IMR-90 (cell line): ENCODE data around the gene HNRNPUL1. TPM values are rescaled to one million over a fixed set of nuclear protein-coding genes. Genes with fewer than 3 reads are reported as not detected.

Experiments
- ATAC-seq: fragments of 200-7000 bp; cut with Tn5 transposase; 2 replicates; pipeline ENCODE4 v1.9.1; 2020; ENCODE audit warnings: low read depth, mild to moderate bottlenecking, moderate library complexity
- BruUV-seq: library from RNA; stranded (reverse); fragments of 400-500 nt; replicated peaks from 2 replicates; lab custom pipeline; 2021; lab: Mats Ljungman, UMichigan
- CTCF ChIA-PET: fragments of 300-600 bp; formaldehyde crosslinking; extraction: SDS; loops from one replicate; lab custom pipeline; 2021; ENCODE audit warnings: antibody characterized with exemption; lab: Yijun Ruan, JAX
- POLR2A ChIA-PET: fragments of 300-600 bp; sonication (Branson Sonifier 250); formaldehyde crosslinking; loops from one replicate; lab custom pipeline; 2022; ENCODE audit warnings: antibody characterized with exemption; ENCODE audit not compliant: unreplicated experiment; lab: Charles Lee
- DNase-seq: peaks from one replicate; pipeline ENCODE4 v3.0.0; 2013
- H2AFZ ChIP-seq: replicated peaks from 2 replicates; pipeline ENCODE3; 2013; ENCODE audit warnings: low read length, mild to moderate bottlenecking; ENCODE audit not compliant: poor library complexity
- H2AK5ac ChIP-seq: 2 replicates; pipeline ENCODE4 v1.6.1; 2013; ENCODE audit warnings: low read depth, low read length, inconsistent platforms
- H2AK9ac ChIP-seq: replicated peaks from 2 replicates; pipeline ENCODE3; 2013; ENCODE audit warnings: mild to moderate bottlenecking, low read depth, low read length, moderate library complexity; ENCODE audit not compliant: poor library complexity
- H2BK120ac ChIP-seq: 2 replicates; pipeline ENCODE4 v1.6.1; 2013; ENCODE audit warnings: low read depth, low read length, inconsistent platforms
- H2BK15ac ChIP-seq: 3 replicates; pipeline ENCODE4 v1.6.1; 2013; ENCODE audit warnings: low read depth, low read length, inconsistent platforms
- H2BK20ac ChIP-seq: 2 replicates; pipeline ENCODE4 v1.6.1; 2013; ENCODE audit warnings: low read depth, mild to moderate bottlenecking, inconsistent platforms, low read length, moderate library complexity
- H2BK5ac ChIP-seq: 2 replicates; pipeline ENCODE4 v1.6.1; 2013; ENCODE audit warnings: mild to moderate bottlenecking, low read depth, low read length, inconsistent platforms; ENCODE audit not compliant: poor library complexity, severe bottlenecking
- H3K14ac ChIP-seq: replicated peaks from 2 replicates; pipeline ENCODE4 v1.6.1; 2013; ENCODE audit warnings: low read depth, low read length, inconsistent platforms
- H3K18ac ChIP-seq: 2 replicates; pipeline ENCODE4 v1.6.1; 2013; ENCODE audit warnings: low read depth, low read length, control low read depth
- H3K23ac ChIP-seq: 2 replicates; pipeline ENCODE4 v1.6.1; 2013; ENCODE audit warnings: low read depth, low read length, inconsistent platforms
- H3K27ac ChIP-seq: 2 replicates; pipeline ENCODE4 v1.5.1; 2013; ENCODE audit warnings: mild to moderate bottlenecking, control low read depth, low read length; ENCODE audit not compliant: insufficient read depth
- H3K27me3 ChIP-seq: 2 replicates; pipeline ENCODE4 v1.6.1; 2013; ENCODE audit warnings: low read length; ENCODE audit not compliant: control insufficient read depth, insufficient read depth
- H3K36me3 ChIP-seq: 2 replicates; pipeline ENCODE4 v1.6.1; 2013; ENCODE audit warnings: low read length, mixed read lengths; ENCODE audit not compliant: control insufficient read depth, insufficient read depth
- H3K4ac ChIP-seq: 2 replicates; pipeline ENCODE4 v1.6.1; 2013; ENCODE audit warnings: low read depth, low read length, inconsistent platforms
- H3K4me1 ChIP-seq: 2 replicates; pipeline ENCODE4 v1.6.1; 2013; ENCODE audit warnings: low read length, mixed read lengths; ENCODE audit not compliant: control insufficient read depth, insufficient read depth
- H3K4me2 ChIP-seq: 2 replicates; pipeline ENCODE4 v1.6.1; 2013; ENCODE audit warnings: low read depth, mild to moderate bottlenecking, control low read depth, low read length, moderate library complexity
- H3K4me3 ChIP-seq: 2 replicates; pipeline ENCODE4 v1.5.1; 2013; ENCODE audit warnings: low read depth, mild to moderate bottlenecking, control low read depth, low read length, moderate library complexity; ENCODE audit not compliant: insufficient read depth
- H3K56ac ChIP-seq: 2 replicates; pipeline ENCODE4 v1.6.1; 2013; ENCODE audit warnings: low read length, inconsistent platforms; ENCODE audit not compliant: insufficient read depth; ENCODE audit errors: extremely low read depth
- H3K79me1 ChIP-seq, 2 experiments: 2 replicates each; pipeline ENCODE4 v1.6.1; 2013; ENCODE audit warnings: low read length in 2 of 2, inconsistent platforms in 1 of 2, low read depth in 1 of 2
- H3K9ac ChIP-seq: 2 replicates; pipeline ENCODE4 v1.6.1; 2013; ENCODE audit warnings: low read depth, low read length, control low read depth
- H3K9me1 ChIP-seq: 2 replicates; pipeline ENCODE4 v1.6.1; 2013; ENCODE audit warnings: low read length, inconsistent platforms; ENCODE audit not compliant: insufficient read depth
- H3K9me3 ChIP-seq: 2 replicates; pipeline ENCODE4 v1.6.1; 2013; ENCODE audit warnings: low read length; ENCODE audit not compliant: control insufficient read depth, insufficient read depth
- H4K20me1 ChIP-seq: 2 replicates; pipeline ENCODE4 v1.6.1; 2013; ENCODE audit warnings: low read length, inconsistent platforms; ENCODE audit not compliant: insufficient read depth
- H4K5ac ChIP-seq: 2 replicates; pipeline ENCODE4 v1.6.1; 2013; ENCODE audit warnings: mild to moderate bottlenecking, low read depth, low read length, control low read depth
- H4K8ac ChIP-seq, 2 experiments: 2 replicates each; pipeline ENCODE4 v1.6.1; 2013; ENCODE audit warnings: low read depth in 2 of 2, low read length in 2 of 2, control low read depth in 1 of 2, inconsistent platforms in 1 of 2
- H4K91ac ChIP-seq: 2 replicates; pipeline ENCODE4 v1.6.1; 2013; ENCODE audit warnings: low read depth, low read length, inconsistent platforms; ENCODE audit not compliant: insufficient read depth
- CTCF ChIP-seq: conservative IDR thresholded peaks from 2 replicates; pipeline ENCODE4 v1.5.1; 2012; ENCODE audit warnings: mild to moderate bottlenecking, low read depth, low read length, improper control_type of control experiment
- FOS ChIP-seq: fragments of 150-350 bp; IDR thresholded peaks from 2 replicates; pipeline ENCODE4 v1.6.1; 2016; ENCODE audit warnings: low read depth, low read length
- MAFK ChIP-seq: IDR thresholded peaks from 2 replicates; pipeline ENCODE4 v1.6.1; 2012; ENCODE audit warnings: low read depth, low read length, improper control_type of control experiment
- MAZ ChIP-seq: IDR thresholded peaks from 2 replicates; pipeline ENCODE4 v1.6.1; 2012; ENCODE audit warnings: low read depth, mild to moderate bottlenecking, low read length, improper control_type of control experiment, moderate library complexity, borderline replicate concordance
- RAD21 ChIP-seq: IDR thresholded peaks from 2 replicates; pipeline ENCODE4 v1.6.1; 2012; ENCODE audit warnings: low read length, improper control_type of control experiment
- RCOR1 ChIP-seq: IDR thresholded peaks from 2 replicates; pipeline ENCODE4 v1.6.1; 2012; ENCODE audit warnings: mild to moderate bottlenecking, low read length, improper control_type of control experiment; ENCODE audit not compliant: insufficient replicate concordance
- RFX5 ChIP-seq: IDR thresholded peaks from 2 replicates; pipeline ENCODE4 v1.8.0; 2012; ENCODE audit warnings: low read depth, mild to moderate bottlenecking, low read length, moderate library complexity
- SMC3 ChIP-seq: fragments of 150-350 bp; IDR thresholded peaks from 2 replicates; pipeline ENCODE4 v1.6.1; 2016; ENCODE audit warnings: low read depth, mild to moderate bottlenecking, antibody characterized with exemption, low read length, moderate library complexity
- WGBS, 2 experiments: methylation state at CpG; one replicate each; pipeline versions ENCODE4 v1.1.5 to v1.1.7; 2013; ENCODE audit warnings: missing lambda C conversion rate in 2 of 2; ENCODE audit not compliant: insufficient read length in 1 of 2; ENCODE audit errors: extremely low coverage in 2 of 2; 5-methylcytosine and 5-hydroxymethylcytosine counted together
- dilution Hi-C: fragments of 300-500 bp; cut with HindIII; formaldehyde crosslinking; loops from one replicate; pipeline ENCODE4 v1.14.3; 2018; ENCODE audit warnings: low sequenced_read_pairs; ENCODE audit not compliant: unreplicated experiment
- in situ Hi-C: fragments of 300-500 bp; cut with MboI; formaldehyde crosslinking; loops from 3 replicates; pipeline ENCODE4 v1.14.3; 2019; ENCODE audit warnings: low sequenced_read_pairs, inconsistent platforms, mixed read lengths
- intact Hi-C: fragments of 100-400 bp; cut with micrococcal nuclease; formaldehyde crosslinking; loops from 2 replicates; pipeline ENCODE4 v1.10.0; 2022
- polyA plus RNA-seq, 3 experiments: library from polyadenylated mRNA; depleted of rRNA; stranded (reverse); fragments of >200 nt; gene quantifications; 2 replicates each; pipeline ENCODE4 v1.2.3, GENCODE V29; 2012; ENCODE audit warnings: low replicate concordance in 1 of 3
- total RNA-seq: library from RNA; depleted of rRNA; stranded (reverse); fragments of >200 nt; gene quantifications from 2 replicates; pipeline ENCODE4 v1.2.3, GENCODE V29; 2012
- TF ChIP-seq, protein P1 (sequence below): fragments of 150-350 bp; IDR thresholded peaks from 2 replicates; pipeline ENCODE4 v1.6.1; 2016; ENCODE audit warnings: low read depth, mild to moderate bottlenecking, low read length, moderate library complexity, borderline replicate concordance
- TF ChIP-seq, protein P2 (sequence below): fragments of 150-350 bp; IDR thresholded peaks from 2 replicates; pipeline ENCODE4 v1.6.1; 2017; ENCODE audit warnings: mild to moderate bottlenecking, antibody characterized with exemption, low read length, low read depth

Gene HNRNPUL1
- total and polyA plus RNA-seq, 2 of the 4 experiments (the other 2 are of a cell fraction) = 50.7 to 67.3 TPM

GRCh38 chr19:41303954-41304353 lies 39.8 kb downstream of the HNRNPUL1 start:
- Histone ChIP-seq H2BK15ac (no peak overlapping the region), H3K23ac (no peak overlapping the region), H4K5ac (no peak overlapping the region), H3K36me3 (peaks cover 63% of the 10 kb centered on the region), H3K4me3 (no peak overlapping the region), H2BK120ac (no peak overlapping the region), H3K18ac (no peak overlapping the region), H2AK9ac (no peak overlapping the region), H4K91ac (no peak overlapping the region), H3K9ac (no peak overlapping the region), H3K4me2 (no peak overlapping the region), H2AK5ac (no peak overlapping the region), H2AFZ (no peak overlapping the region), H3K79me1 (peaks cover 16 to 40% of the 10 kb centered on the region in 2 experiments), H4K20me1 (peaks cover 30% of the 10 kb centered on the region), H3K4ac (no peak overlapping the region), H3K56ac (no peak overlapping the region), H3K9me3 (no peaks in the 10 kb centered on the region), H3K4me1 (peaks cover 13% of the 10 kb centered on the region), H3K14ac (no peak overlapping the region), H2BK5ac (no peak overlapping the region), H3K27me3 (no peaks in the 10 kb centered on the region), H2BK20ac (no peak overlapping the region), H3K27ac (no peak overlapping the region), H4K8ac (no peak overlapping the region), H3K9me1 (peaks cover 7% of the 10 kb centered on the region)
- ATAC-seq (no peak), DNase-seq (no peak)
- BruUV-seq = no TSS peak
- 100% methylated on average over 2 of the region's 14 CpGs; no CpG with 5 or more reads in 1 of the 2 experiments for WGBS, 2 experiments
- ChIA-PET POLR2A (no interaction called here), CTCF (no interaction called here)
- intact Hi-C loops = no loop called here
- TF ChIP-seq CTCF (no peak), RCOR1 (no peak), FOS (no peak), MAFK (no peak), MAZ (no peak), SMC3 (no peak), RFX5 (no peak), RAD21 (no peak)
- TF ChIP-seq, protein P1, sequence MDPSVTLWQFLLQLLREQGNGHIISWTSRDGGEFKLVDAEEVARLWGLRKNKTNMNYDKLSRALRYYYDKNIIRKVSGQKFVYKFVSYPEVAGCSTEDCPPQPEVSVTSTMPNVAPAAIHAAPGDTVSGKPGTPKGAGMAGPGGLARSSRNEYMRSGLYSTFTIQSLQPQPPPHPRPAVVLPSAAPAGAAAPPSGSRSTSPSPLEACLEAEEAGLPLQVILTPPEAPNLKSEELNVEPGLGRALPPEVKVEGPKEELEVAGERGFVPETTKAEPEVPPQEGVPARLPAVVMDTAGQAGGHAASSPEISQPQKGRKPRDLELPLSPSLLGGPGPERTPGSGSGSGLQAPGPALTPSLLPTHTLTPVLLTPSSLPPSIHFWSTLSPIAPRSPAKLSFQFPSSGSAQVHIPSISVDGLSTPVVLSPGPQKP = no peak
- TF ChIP-seq, protein P2, sequence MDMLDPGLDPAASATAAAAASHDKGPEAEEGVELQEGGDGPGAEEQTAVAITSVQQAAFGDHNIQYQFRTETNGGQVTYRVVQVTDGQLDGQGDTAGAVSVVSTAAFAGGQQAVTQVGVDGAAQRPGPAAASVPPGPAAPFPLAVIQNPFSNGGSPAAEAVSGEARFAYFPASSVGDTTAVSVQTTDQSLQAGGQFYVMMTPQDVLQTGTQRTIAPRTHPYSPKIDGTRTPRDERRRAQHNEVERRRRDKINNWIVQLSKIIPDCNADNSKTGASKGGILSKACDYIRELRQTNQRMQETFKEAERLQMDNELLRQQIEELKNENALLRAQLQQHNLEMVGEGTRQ = no peak
- dilution Hi-C loops = no loop called here
- in situ Hi-C loops = no loop called here
